Panc1 (cell line): ENCODE data around the gene TNRC6C. TPM values are rescaled to one million over a fixed set of nuclear protein-coding genes. Genes with fewer than 3 reads are reported as not detected.

Experiments
- ATAC-seq: fragments of 200-7000 bp; cut with Tn5 transposase; 2 replicates; pipeline ENCODE4 v1.9.1; 2020; ENCODE audit warnings: mild to moderate bottlenecking, moderate library complexity
- BruUV-seq: library from RNA; stranded (reverse); fragments of 400-500 nt; replicated peaks from 2 replicates; lab custom pipeline; 2021; lab: Mats Ljungman, UMichigan
- CTCF ChIA-PET: fragments of 300-600 bp; sonication (Branson Sonifier 250); formaldehyde crosslinking; loops from one replicate; lab custom pipeline; 2022; ENCODE audit warnings: antibody characterized with exemption; lab: Charles Lee
- POLR2A ChIA-PET: fragments of 300-600 bp; sonication (Branson Sonifier 250); formaldehyde crosslinking; loops from one replicate; lab custom pipeline; 2022; ENCODE audit warnings: antibody characterized with exemption; lab: Charles Lee
- DNase-seq: peaks from one replicate; pipeline ENCODE4 v3.0.0-alpha.2; 2010; ENCODE audit warnings: low read depth, low spot score
- H3K27ac ChIP-seq: 2 replicates; pipeline ENCODE4 v1.5.1; 2011; ENCODE audit warnings: mild to moderate bottlenecking, low read length, inconsistent platforms
- H3K27me3 ChIP-seq: fragments of 200-500 bp; sonication (Bioruptor generic); 2 replicates; pipeline ENCODE4 v1.6.0; 2014; ENCODE audit warnings: low read length, inconsistent platforms; ENCODE audit not compliant: control insufficient read depth, insufficient read depth
- H3K36me3 ChIP-seq: fragments of 200-500 bp; sonication (Bioruptor generic); 2 replicates; pipeline ENCODE4 v1.5.1; 2014; ENCODE audit warnings: inconsistent platforms, mild to moderate bottlenecking, low read length, moderate library complexity; ENCODE audit not compliant: control insufficient read depth, insufficient read depth
- H3K4me1 ChIP-seq: 2 replicates; pipeline ENCODE4 v1.5.1; 2011; ENCODE audit warnings: inconsistent platforms, mild to moderate bottlenecking, low read length, moderate library complexity; ENCODE audit not compliant: control insufficient read depth, insufficient read depth
- H3K4me3 ChIP-seq, 2 experiments: 2 replicates each; pipeline ENCODE4 v1.5.1; 2011 to 2012; ENCODE audit warnings: low read depth in 2 of 2, low read length in 2 of 2, mild to moderate bottlenecking in 2 of 2, inconsistent platforms in 1 of 2, moderate library complexity in 1 of 2
- H3K9me3 ChIP-seq: fragments of 200-500 bp; sonication (Bioruptor generic); 2 replicates; pipeline ENCODE4 v1.5.1; 2014; ENCODE audit warnings: low read depth, mild to moderate bottlenecking, inconsistent platforms, low read length, moderate library complexity; ENCODE audit not compliant: control insufficient read depth, insufficient read depth
- CTCF ChIP-seq: fragments of 450-650 bp; IDR thresholded peaks from 2 replicates; pipeline ENCODE4 v1.5.1; 2017; ENCODE audit warnings: mild to moderate bottlenecking
- POLR2AphosphoS5 ChIP-seq: IDR thresholded peaks from 2 replicates; pipeline ENCODE4 v1.6.1; 2012; ENCODE audit warnings: mild to moderate bottlenecking, low read depth, low read length, moderate library complexity
- SIN3A ChIP-seq: IDR thresholded peaks from 2 replicates; pipeline ENCODE4 v1.6.1; 2012; ENCODE audit warnings: low read depth, mild to moderate bottlenecking, low read length, moderate library complexity, borderline replicate concordance; ENCODE audit not compliant: insufficient read depth
- TCF7L2 ChIP-seq: IDR thresholded peaks from 2 replicates; pipeline ENCODE4 v1.6.1; 2011; ENCODE audit warnings: mild to moderate bottlenecking, low read depth, low read length, inconsistent platforms
- in situ Hi-C: cut with HindIII; loops from 2 replicates; pipeline ENCODE4 v1.10.0; 2016; ENCODE audit warnings: low sequenced_read_pairs, low pct_unique_long_range_greater_than_20kb
- intact Hi-C: fragments of 100-400 bp; cut with micrococcal nuclease; formaldehyde crosslinking; loops from one replicate; pipeline ENCODE4 v1.10.0; 2022; ENCODE audit not compliant: unreplicated experiment
- total RNA-seq: library from RNA; stranded (reverse); gene quantifications from one replicate; pipeline ENCODE4 v1.2.1, GENCODE V29; 2021; ENCODE audit not compliant: unreplicated experiment
- TF ChIP-seq, protein P1 (sequence below), 2 experiments: IDR thresholded peaks; 2 replicates each; pipeline ENCODE4 v1.6.1; 2011 to 2012; ENCODE audit warnings: low read depth in 2 of 2, control low read depth in 1 of 2, low read length in 1 of 2, mild to moderate bottlenecking in 1 of 2, moderate library complexity in 1 of 2; ENCODE audit not compliant: insufficient read depth in 1 of 2

The TNRC6C gene
- total RNA-seq, 1 experiment from 2014 or later = 10.1 TPM

GRCh38 chr17:78125138-78125913 lies 166.8 kb downstream of the TNRC6C start:
- POLR2A ChIA-PET = no interaction called here

DNA sequence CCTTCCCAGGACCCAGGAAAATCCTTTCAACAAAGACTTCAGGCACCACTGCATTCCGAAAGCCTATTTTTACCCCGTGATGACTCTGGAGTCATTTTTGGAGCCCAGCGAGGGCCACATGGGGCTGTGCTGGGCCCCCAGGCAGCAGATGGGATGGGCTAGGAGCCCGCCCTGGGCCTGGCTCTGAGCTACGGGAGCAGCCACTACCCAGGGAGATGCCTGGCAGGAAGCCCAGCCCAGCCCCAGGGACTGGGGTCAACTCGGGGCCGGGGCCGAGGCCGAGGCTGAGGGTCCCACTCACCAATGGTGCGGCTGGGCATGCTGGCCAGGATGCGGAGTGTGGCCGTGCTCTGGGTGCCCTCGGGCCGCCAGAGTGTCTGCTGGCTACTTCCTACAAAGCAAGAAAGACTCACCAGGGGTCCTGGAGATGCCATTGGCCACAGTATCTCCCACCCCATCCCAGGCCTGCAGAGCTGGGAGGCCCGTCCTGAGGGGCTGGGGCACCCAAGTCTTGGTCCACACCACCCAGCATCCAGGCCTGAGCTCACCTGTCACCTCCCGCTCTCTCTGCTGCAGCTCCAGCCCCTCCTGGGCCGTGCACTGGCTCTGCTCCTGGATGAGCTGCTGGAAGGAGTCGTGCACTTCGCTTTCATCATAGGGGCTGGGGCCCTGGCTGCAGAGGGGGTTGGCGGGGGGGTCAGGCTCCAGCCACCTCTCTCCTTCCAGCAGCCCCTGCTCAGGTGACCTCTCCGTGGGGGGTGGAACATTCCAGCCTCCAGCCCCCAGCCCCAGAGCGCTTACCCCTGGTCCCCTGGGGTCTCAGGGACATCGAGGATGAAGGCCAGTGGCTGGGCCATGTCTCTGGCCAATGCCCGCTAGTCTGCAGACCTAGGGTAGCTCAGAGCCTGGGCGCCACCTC lies 167.7 kb downstream of the TNRC6C start:
- ChIA-PET CTCF (interaction anchor here (0.9 kb wide), 1 partner anchor 45 kb away, joined by 3 read pairs; no protein-coding TSS in a partner anchor), POLR2A (no interaction called here)
- TF ChIP-seq CTCF = no peak
- no peak for TF ChIP-seq SIN3A
- TF ChIP-seq TCF7L2 = no peak
- no peak for TF ChIP-seq POLR2AphosphoS5
- TF ChIP-seq, protein P1, sequence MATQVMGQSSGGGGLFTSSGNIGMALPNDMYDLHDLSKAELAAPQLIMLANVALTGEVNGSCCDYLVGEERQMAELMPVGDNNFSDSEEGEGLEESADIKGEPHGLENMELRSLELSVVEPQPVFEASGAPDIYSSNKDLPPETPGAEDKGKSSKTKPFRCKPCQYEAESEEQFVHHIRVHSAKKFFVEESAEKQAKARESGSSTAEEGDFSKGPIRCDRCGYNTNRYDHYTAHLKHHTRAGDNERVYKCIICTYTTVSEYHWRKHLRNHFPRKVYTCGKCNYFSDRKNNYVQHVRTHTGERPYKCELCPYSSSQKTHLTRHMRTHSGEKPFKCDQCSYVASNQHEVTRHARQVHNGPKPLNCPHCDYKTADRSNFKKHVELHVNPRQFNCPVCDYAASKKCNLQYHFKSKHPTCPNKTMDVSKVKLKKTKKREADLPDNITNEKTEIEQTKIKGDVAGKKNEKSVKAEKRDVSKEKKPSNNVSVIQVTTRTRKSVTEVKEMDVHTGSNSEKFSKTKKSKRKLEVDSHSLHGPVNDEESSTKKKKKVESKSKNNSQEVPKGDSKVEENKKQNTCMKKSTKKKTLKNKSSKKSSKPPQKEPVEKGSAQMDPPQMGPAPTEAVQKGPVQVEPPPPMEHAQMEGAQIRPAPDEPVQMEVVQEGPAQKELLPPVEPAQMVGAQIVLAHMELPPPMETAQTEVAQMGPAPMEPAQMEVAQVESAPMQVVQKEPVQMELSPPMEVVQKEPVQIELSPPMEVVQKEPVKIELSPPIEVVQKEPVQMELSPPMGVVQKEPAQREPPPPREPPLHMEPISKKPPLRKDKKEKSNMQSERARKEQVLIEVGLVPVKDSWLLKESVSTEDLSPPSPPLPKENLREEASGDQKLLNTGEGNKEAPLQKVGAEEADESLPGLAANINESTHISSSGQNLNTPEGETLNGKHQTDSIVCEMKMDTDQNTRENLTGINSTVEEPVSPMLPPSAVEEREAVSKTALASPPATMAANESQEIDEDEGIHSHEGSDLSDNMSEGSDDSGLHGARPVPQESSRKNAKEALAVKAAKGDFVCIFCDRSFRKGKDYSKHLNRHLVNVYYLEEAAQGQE (IDR thresholded peaks at IDR 0.05; ENCODE audit: insufficient read depth in 1 of 2, low read depth in 2 of 2, low read length in 1 of 2) = no peak
- in situ Hi-C loops = no loop called here
- Histone ChIP-seq H3K4me3 (no peak overlapping the region), H3K36me3 (peaks cover 2% of the 10 kb centered on the region; the same call in 1 of the 2 replicates), H3K27me3 (no peaks in the 10 kb centered on the region), H3K4me1 (peaks cover 41% of the 10 kb centered on the region), H3K27ac (no peak overlapping the region), H3K9me3 (no peaks in the 10 kb centered on the region)
- no TSS peak for BruUV-seq
- DNase-seq (no peak), ATAC-seq (no peak)
- intact Hi-C loops = no loop called here

More at GRCh38 chr17:78125138-78125913, 166.8 kb downstream of the TNRC6C start:
- Histone ChIP-seq H3K27me3 (no peaks in the 10 kb centered on the region), H3K4me1 (peaks cover 39% of the 10 kb centered on the region), H3K36me3 (peaks cover 2% of the 10 kb centered on the region; the same call in 1 of the 2 replicates), H3K27ac (no peak overlapping the region), H3K9me3 (no peaks in the 10 kb centered on the region), H3K4me3 (no peak overlapping the region)
- intact Hi-C loops = no loop called here
- CTCF ChIA-PET = no interaction called here
- in situ Hi-C loops = no loop called here
- DNase-seq (no peak), ATAC-seq (no peak)
- BruUV-seq = no TSS peak
- TF ChIP-seq, protein P1 (IDR thresholded peaks at IDR 0.05; ENCODE audit: insufficient read depth in 1 of 2, low read depth in 2 of 2, low read length in 1 of 2) = no peak
- TF ChIP-seq POLR2AphosphoS5 (no peak), TCF7L2 (no peak), SIN3A (no peak), CTCF (no peak)
